K562 (cell line): ENCODE data around the gene PRMT7. TPM values are rescaled to one million over a fixed set of nuclear protein-coding genes. Genes with fewer than 3 reads are reported as not detected.
A peak's percentile ranks its signal among the peaks of the same experiment; 100 is the strongest.

Source experiments
- CLOCK ChIP-seq: fragments of 250-450 bp; sonication (Bioruptor Pico); IDR thresholded peaks from 2 replicates; pipeline ENCODE4 v1.4.0; 2020; ENCODE audit warnings: mild to moderate bottlenecking, moderate library complexity, borderline replicate concordance
- CREBBP ChIP-seq: IDR thresholded peaks from one replicate; pipeline ENCODE4 v1.6.1; 2012; ENCODE audit warnings: low read depth, mild to moderate bottlenecking, control low read depth, inconsistent platforms, low read length
- DDX20 ChIP-seq: fragments of 450-650 bp; IDR thresholded peaks from 2 replicates; pipeline ENCODE4 v1.6.1; 2016; ENCODE audit warnings: missing genetic modification characterization, low read depth, mild to moderate bottlenecking, missing compliant biosample characterization, moderate library complexity
- EGR1 ChIP-seq: fragments of 450-650 bp; conservative IDR thresholded peaks from 2 replicates; pipeline ENCODE4 v1.6.1; 2017; ENCODE audit warnings: mild to moderate bottlenecking
- ELF4 ChIP-seq: fragments of 450-650 bp; formaldehyde crosslinking; IDR thresholded peaks from 2 replicates; pipeline ENCODE4 v1.4.0; 2022; ENCODE audit warnings: missing genetic modification characterization
- NR1H2 ChIP-seq: sonication (generic); formaldehyde crosslinking; IDR thresholded peaks from 2 replicates; pipeline ENCODE4 v1.4.0; 2020; ENCODE audit warnings: mild to moderate bottlenecking, missing genetic modification reagents
- RBM15 ChIP-seq: fragments of 200-400 bp; formaldehyde crosslinking; IDR thresholded peaks from 2 replicates; pipeline ENCODE4 v1.6.1; 2018; ENCODE audit warnings: mild to moderate bottlenecking, low read length, moderate library complexity; ENCODE audit not compliant: insufficient read depth
- RBM17 ChIP-seq: fragments of 200-400 bp; formaldehyde crosslinking; IDR thresholded peaks from 2 replicates; pipeline ENCODE4 v1.6.1; 2017; ENCODE audit warnings: low read depth, mild to moderate bottlenecking, low read length, borderline replicate concordance
- RERE ChIP-seq: sonication (generic); formaldehyde crosslinking; IDR thresholded peaks from 2 replicates; pipeline ENCODE4 v1.8.0; 2023; ENCODE audit warnings: missing genetic modification reagents, mild to moderate bottlenecking, borderline replicate concordance
- ZBTB2 ChIP-seq: fragments of 450-650 bp; IDR thresholded peaks from 2 replicates; pipeline ENCODE4 v1.6.1; 2016; ENCODE audit warnings: antibody characterized with exemption
- polyA plus RNA-seq, 8 experiments: library from polyadenylated mRNA; depleted of rRNA in 4 of 8; stranded (reverse) in 5 of 8; unstranded in 3 of 8; fragments of >200 nt; fragmentation: Nextera tagmentation in 2 of 8; fragmentation: Illumina TruSeq in 1 of 8; extraction: Ambion mirVana in 2 of 8; extraction: Trizol in 1 of 8; gene quantifications; 2 replicates each; pipeline versions ENCODE4 v1.2.1 to v1.2.3, GENCODE V29; 2011 to 2014; ENCODE audit warnings: inconsistent platforms in 1 of 8, missing spikeins in 1 of 8
- total RNA-seq, 7 experiments: library from RNA; depleted of rRNA in 6 of 7; stranded (reverse); fragments of >200 nt in 6 of 7; fragmentation: Illumina TruSeq in 2 of 7; extraction: Trizol in 2 of 7; gene quantifications; 2 replicates each; pipeline versions ENCODE4 v1.2.1 to v1.2.3, GENCODE V29; 2011 to 2021; ENCODE audit warnings: low replicate concordance in 1 of 7
- TF ChIP-seq, protein P1 (sequence below): fragments of 250-450 bp; sonication (Bioruptor Pico); IDR thresholded peaks from 2 replicates; pipeline ENCODE4 v1.4.0; 2020; ENCODE audit warnings: mild to moderate bottlenecking
- TF ChIP-seq, protein P2 (sequence below): sonication (generic); formaldehyde crosslinking; IDR thresholded peaks from 2 replicates; pipeline ENCODE4 v1.8.0; 2022; ENCODE audit warnings: missing genetic modification reagents, mild to moderate bottlenecking, borderline replicate concordance

The PRMT7 gene
- total and polyA plus RNA-seq, 9 of the 15 experiments (the other 6 are each of a cell fraction or from before 2014, with no cell fraction given) = 6.4 to 88.8 (median 73.1) TPM

GRCh38 chr16:68264128-68265077 is 46.4 kb upstream of the PRMT7 start, which contains the start of gene SLC7A6 (continued):
- TF ChIP-seq RERE (CRISPR knock-in tag) = no peak
- TF ChIP-seq ELF4 (CRISPR knock-in tag) = 0 out of 2 replicates have a peak, but pooled peaks have one; percentile 36
- TF ChIP-seq, protein P1, sequence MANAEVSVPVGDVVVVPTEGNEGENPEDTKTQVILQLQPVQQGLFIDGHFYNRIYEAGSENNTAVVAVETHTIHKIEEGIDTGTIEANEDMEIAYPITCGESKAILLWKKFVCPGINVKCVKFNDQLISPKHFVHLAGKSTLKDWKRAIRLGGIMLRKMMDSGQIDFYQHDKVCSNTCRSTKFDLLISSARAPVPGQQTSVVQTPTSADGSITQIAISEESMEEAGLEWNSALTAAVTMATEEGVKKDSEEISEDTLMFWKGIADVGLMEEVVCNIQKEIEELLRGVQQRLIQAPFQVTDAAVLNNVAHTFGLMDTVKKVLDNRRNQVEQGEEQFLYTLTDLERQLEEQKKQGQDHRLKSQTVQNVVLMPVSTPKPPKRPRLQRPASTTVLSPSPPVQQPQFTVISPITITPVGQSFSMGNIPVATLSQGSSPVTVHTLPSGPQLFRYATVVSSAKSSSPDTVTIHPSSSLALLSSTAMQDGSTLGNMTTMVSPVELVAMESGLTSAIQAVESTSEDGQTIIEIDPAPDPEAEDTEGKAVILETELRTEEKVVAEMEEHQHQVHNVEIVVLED (CRISPR knock-in tag) = peak; percentile 82
- TF ChIP-seq EGR1 = peak; percentile 82
- no peak for TF ChIP-seq RBM15
- no peak for TF ChIP-seq DDX20
- TF ChIP-seq CLOCK (CRISPR knock-in tag) = no peak
- TF ChIP-seq RBM17 = no peak
- no peak for TF ChIP-seq CREBBP
- TF ChIP-seq ZBTB2 = peak; percentile 65
- TF ChIP-seq, protein P2, sequence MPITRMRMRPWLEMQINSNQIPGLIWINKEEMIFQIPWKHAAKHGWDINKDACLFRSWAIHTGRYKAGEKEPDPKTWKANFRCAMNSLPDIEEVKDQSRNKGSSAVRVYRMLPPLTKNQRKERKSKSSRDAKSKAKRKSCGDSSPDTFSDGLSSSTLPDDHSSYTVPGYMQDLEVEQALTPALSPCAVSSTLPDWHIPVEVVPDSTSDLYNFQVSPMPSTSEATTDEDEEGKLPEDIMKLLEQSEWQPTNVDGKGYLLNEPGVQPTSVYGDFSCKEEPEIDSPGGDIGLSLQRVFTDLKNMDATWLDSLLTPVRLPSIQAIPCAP = peak; percentile 85; the same call in 1 of the 2 replicates
- no peak for TF ChIP-seq NR1H2 (CRISPR knock-in tag)
